Endothelial cell of umbilical vein (primary cell): Measurements from ENCODE around the gene RPS6KA5. TPM values are rescaled to one million over a fixed set of nuclear protein-coding genes. Genes with fewer than 3 reads are reported as not detected.

Experiments
- BruUV-seq: library from RNA; stranded (reverse); fragments of 400-500 nt; replicated peaks from 2 replicates; lab custom pipeline; 2021; lab: Mats Ljungman, UMichigan
- CTCF ChIA-PET: fragments of 300-600, 350-600 bp; sonication (Branson Sonifier 250); formaldehyde crosslinking; loops from one replicate; lab custom pipeline; 2021; ENCODE audit warnings: antibody characterized with exemption, inconsistent platforms; lab: Charles Lee
- POLR2A ChIA-PET: fragments of 300-600, 350-600 bp; sonication (Branson Sonifier 250); formaldehyde crosslinking; loops from one replicate; lab custom pipeline; 2021; ENCODE audit warnings: antibody characterized with exemption, inconsistent platforms; lab: Charles Lee
- DNase-seq: peaks from one replicate; pipeline ENCODE4 v3.0.0-alpha.2; 2011; ENCODE audit warnings: low read depth, low spot score
- FAIRE-seq: peaks from 2 replicates; lab custom pipeline; 2011; peaks lifted over from hg19 to GRCh38; lab: Jason Lieb, UNC
- H2AFZ ChIP-seq: 2 replicates; pipeline ENCODE4 v1.6.0; 2012; ENCODE audit warnings: low read depth, low read length, control low read depth, inconsistent platforms
- H3K27ac ChIP-seq: 2 replicates; pipeline ENCODE4 v1.5.1; 2011; ENCODE audit warnings: low read depth, mild to moderate bottlenecking, control low read depth, low read length, moderate library complexity; ENCODE audit not compliant: insufficient read depth
- H3K27me3 ChIP-seq, 2 experiments: 2 replicates each; pipeline versions ENCODE4 v1.6.0 to v1.6.1; 2011; ENCODE audit warnings: low read length in 2 of 2, mixed read lengths in 1 of 2; ENCODE audit not compliant: control insufficient read depth in 2 of 2, insufficient read depth in 2 of 2
- H3K36me3 ChIP-seq, 2 experiments: 2 replicates in 1 of 2; 3 replicates in 1 of 2; pipeline ENCODE4 v1.5.1; 2011; ENCODE audit warnings: low read length in 2 of 2, mild to moderate bottlenecking in 1 of 2, moderate library complexity in 1 of 2; ENCODE audit not compliant: control insufficient read depth in 2 of 2, insufficient read depth in 2 of 2; ENCODE audit errors: extremely low read depth in 1 of 2
- H3K4me1 ChIP-seq: 3 replicates; pipeline ENCODE4 v1.5.1; 2011; ENCODE audit warnings: mild to moderate bottlenecking, low read length; ENCODE audit not compliant: control insufficient read depth, insufficient read depth; ENCODE audit errors: extremely low read depth
- H3K4me2 ChIP-seq: 2 replicates; pipeline ENCODE4 v1.6.1; 2011; ENCODE audit warnings: low read length, control low read depth, mixed read lengths; ENCODE audit not compliant: insufficient read depth
- H3K4me3 ChIP-seq, 3 experiments: fragments of 200-600 bp in 1 of 3; sonication (generic), shearing (Covaris generic) in 1 of 3; replicated peaks in 1 of 3; 2 replicates each; pipeline ENCODE4 v1.5.1; 2011 to 2016; ENCODE audit warnings: control low read depth in 3 of 3, low read length in 3 of 3, mild to moderate bottlenecking in 2 of 3, inconsistent platforms in 1 of 3, low read depth in 1 of 3, moderate library complexity in 1 of 3; ENCODE audit not compliant: insufficient read depth in 1 of 3
- H3K79me2 ChIP-seq: 2 replicates; pipeline ENCODE4 v1.6.0; 2012; ENCODE audit warnings: low read length, inconsistent platforms; ENCODE audit not compliant: control insufficient read depth, insufficient read depth
- H3K9ac ChIP-seq: replicated peaks from 2 replicates; pipeline ENCODE3; 2011; ENCODE audit warnings: low read length, control low read depth; ENCODE audit not compliant: insufficient read depth; ENCODE audit errors: extremely low read depth
- H3K9me1 ChIP-seq: replicated peaks from 3 replicates; pipeline ENCODE4 v1.6.0; 2011; ENCODE audit warnings: mild to moderate bottlenecking, low read length; ENCODE audit not compliant: control insufficient read depth, insufficient read depth; ENCODE audit errors: extremely low read depth
- H3K9me3 ChIP-seq: replicated peaks from 2 replicates; pipeline ENCODE4 v1.5.1; 2012; ENCODE audit warnings: low read length, inconsistent platforms; ENCODE audit not compliant: control insufficient read depth, insufficient read depth
- H4K20me1 ChIP-seq: replicated peaks from 2 replicates; pipeline ENCODE3; 2011; ENCODE audit warnings: mild to moderate bottlenecking, low read length; ENCODE audit not compliant: control insufficient read depth, insufficient read depth; ENCODE audit errors: extremely low read depth
- EZH2 ChIP-seq: IDR thresholded peaks from 2 replicates; pipeline ENCODE4 v1.6.1; 2012; ENCODE audit warnings: borderline replicate concordance, low read depth, mild to moderate bottlenecking, moderate library complexity, low read length, inconsistent platforms; ENCODE audit not compliant: severe bottlenecking
- FOS ChIP-seq: IDR thresholded peaks from 2 replicates; pipeline ENCODE4 v1.6.1; 2011; ENCODE audit warnings: mild to moderate bottlenecking, low read length, moderate library complexity, borderline replicate concordance; ENCODE audit not compliant: insufficient read depth
- GATA2 ChIP-seq: IDR thresholded peaks from 2 replicates; pipeline ENCODE4 v1.7.0; 2011; ENCODE audit warnings: low read depth, mild to moderate bottlenecking, moderate library complexity, mixed read lengths, low read length; ENCODE audit not compliant: insufficient read length, insufficient read depth
- JUN ChIP-seq: IDR thresholded peaks from 2 replicates; pipeline ENCODE4 v1.6.1; 2011; ENCODE audit warnings: borderline replicate concordance, low read depth; ENCODE audit not compliant: insufficient read length, insufficient read depth
- MYC ChIP-seq: IDR thresholded peaks from one replicate; pipeline ENCODE4 v1.6.1; 2011; ENCODE audit warnings: mild to moderate bottlenecking, low read depth, low read length
- POLR2A ChIP-seq: IDR thresholded peaks from 2 replicates; pipeline ENCODE4 v1.6.1; 2012; ENCODE audit warnings: low read depth, mild to moderate bottlenecking, control low read depth, low read length
- POLR2AphosphoS5 ChIP-seq: IDR thresholded peaks from 2 replicates; pipeline ENCODE4 v1.6.1; 2012; ENCODE audit warnings: low read depth, mild to moderate bottlenecking, control low read depth, low read length, moderate library complexity; ENCODE audit not compliant: insufficient read depth
- dilution Hi-C: fragments of 300-500 bp; cut with MboI; formaldehyde crosslinking; loops from one replicate; pipeline ENCODE4 v1.15.0; 2019; ENCODE audit warnings: low sequenced_read_pairs; ENCODE audit not compliant: extremely low pct_ligation_motif_present
- intact Hi-C: fragments of 100-400 bp; cut with micrococcal nuclease; formaldehyde crosslinking; loops from one replicate; pipeline ENCODE4 v1.10.0; 2022
- polyA plus RNA-seq, 4 experiments: library from polyadenylated mRNA; depleted of rRNA in 3 of 4; stranded (reverse) in 3 of 4; unstranded in 1 of 4; fragments of >200 nt; gene quantifications; 2 replicates each; pipeline versions ENCODE4 v1.2.1 to v1.2.3, GENCODE V29; 2011 to 2012; ENCODE audit warnings: missing spikeins in 1 of 4
- total RNA-seq: library from RNA; stranded (reverse); gene quantifications from 2 replicates; pipeline ENCODE4 v1.2.3, GENCODE V29; 2021
- TF ChIP-seq, protein P1 (sequence below): IDR thresholded peaks from 2 replicates; pipeline ENCODE4 v1.6.1; 2011; ENCODE audit not compliant: insufficient read depth, insufficient read length
- TF ChIP-seq, protein P2 (sequence below), 2 donors: IDR thresholded peaks; 1 replicate in 1 of 2; 2 replicates in 1 of 2; pipeline ENCODE4 v1.5.1; 2011; ENCODE audit warnings: low read length in 2 of 2, mild to moderate bottlenecking in 2 of 2, moderate library complexity in 2 of 2, control low read depth in 1 of 2, inconsistent platforms in 1 of 2, low read depth in 1 of 2; ENCODE audit not compliant: insufficient read depth in 1 of 2; ENCODE audit errors: extremely low read depth in 1 of 2

RPS6KA5 gene
- total and polyA plus RNA-seq, 2 donors (not counting 3 experiments of a cell fraction or from before 2014, with no cell fraction given), result 2.9 to 5.4 TPM

DNA sequence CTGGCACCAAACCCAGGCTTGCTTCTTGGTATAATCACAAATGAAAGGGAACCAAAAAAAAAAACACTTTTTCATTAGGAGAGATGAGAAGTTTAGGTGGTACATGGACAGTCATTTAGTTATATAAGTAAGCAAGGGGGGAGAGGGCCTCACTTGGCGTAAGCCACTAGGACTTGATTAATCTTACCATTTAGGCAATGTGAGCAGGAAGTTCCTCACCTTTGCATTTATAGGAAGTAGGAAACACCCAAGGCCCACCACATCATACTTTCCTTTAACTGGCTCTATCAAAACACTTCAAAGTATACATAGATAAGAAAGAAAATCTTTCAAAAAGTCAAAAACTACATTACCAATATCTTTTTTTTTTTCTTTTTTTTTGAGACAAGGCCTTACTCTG is 6.7 kb upstream of the RPS6KA5 start:
- H3K4me3 ChIP-seq, result no peak overlapping the region
- H3K36me3 ChIP-seq, result no peaks in the 10 kb centered on the region
- H3K4me2 ChIP-seq, result no peak overlapping the region
- no peak overlapping the region for H3K27ac ChIP-seq
- DNase-seq, result no peak
- H3K79me2 ChIP-seq, result no peaks in the 10 kb centered on the region
- intact Hi-C loops (loop anchor here (10.0 kb wide), 1 partner anchor 348 kb away; the partner anchor contains the start of gene CCDC88C), dilution Hi-C loops (no loop called here)
- TF ChIP-seq POLR2A (no peak), EZH2 (no peak)
- CTCF ChIA-PET, result interaction anchor here (1.1 kb wide), 1 partner anchor 106 kb away, joined by 4 read pairs; no protein-coding TSS in a partner anchor
- H3K9me1 ChIP-seq, result no peaks in the 10 kb centered on the region
- H3K9ac ChIP-seq, result no peak overlapping the region
- POLR2A ChIA-PET, result interaction anchor here (0.7 kb wide), 1 partner anchor 9 kb away, joined by 3 read pairs; no protein-coding TSS in a partner anchor
- no peak for FAIRE-seq
- BruUV-seq, result no TSS peak
- H3K4me1 ChIP-seq, result no peaks in the 10 kb centered on the region
- H4K20me1 ChIP-seq, result no peaks in the 10 kb centered on the region
- no peak overlapping the region for H2AFZ ChIP-seq
- no peaks in the 10 kb centered on the region for H3K9me3 ChIP-seq
- no peaks in the 10 kb centered on the region for H3K27me3 ChIP-seq

DNA sequence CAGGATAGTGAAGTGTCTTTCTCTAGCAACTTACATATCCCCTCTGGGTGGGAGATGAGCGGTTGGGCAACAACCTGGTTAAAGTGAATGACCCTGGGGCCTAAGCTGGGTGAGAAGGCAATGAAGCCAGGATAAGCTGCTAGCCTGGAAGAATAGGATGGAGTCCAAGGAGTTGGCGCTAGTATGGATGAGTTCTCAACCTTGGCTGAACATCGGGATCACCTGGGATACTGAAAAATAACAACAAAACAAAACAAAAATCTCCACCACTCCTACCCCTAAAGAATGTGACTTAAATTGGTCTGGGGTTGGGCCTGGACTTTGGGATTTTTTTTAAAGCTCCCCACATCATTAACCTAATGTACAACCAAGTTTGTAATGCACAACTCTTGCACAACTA is 4.8 kb upstream of the RPS6KA5 start:
- POLR2A ChIA-PET, result no interaction called here
- TF ChIP-seq MYC, result no peak
- TF ChIP-seq, protein P1, sequence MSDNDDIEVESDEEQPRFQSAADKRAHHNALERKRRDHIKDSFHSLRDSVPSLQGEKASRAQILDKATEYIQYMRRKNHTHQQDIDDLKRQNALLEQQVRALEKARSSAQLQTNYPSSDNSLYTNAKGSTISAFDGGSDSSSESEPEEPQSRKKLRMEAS, result no peak
- no peak for TF ChIP-seq EZH2
- TF ChIP-seq GATA2, result no peak
- TF ChIP-seq, protein P2, sequence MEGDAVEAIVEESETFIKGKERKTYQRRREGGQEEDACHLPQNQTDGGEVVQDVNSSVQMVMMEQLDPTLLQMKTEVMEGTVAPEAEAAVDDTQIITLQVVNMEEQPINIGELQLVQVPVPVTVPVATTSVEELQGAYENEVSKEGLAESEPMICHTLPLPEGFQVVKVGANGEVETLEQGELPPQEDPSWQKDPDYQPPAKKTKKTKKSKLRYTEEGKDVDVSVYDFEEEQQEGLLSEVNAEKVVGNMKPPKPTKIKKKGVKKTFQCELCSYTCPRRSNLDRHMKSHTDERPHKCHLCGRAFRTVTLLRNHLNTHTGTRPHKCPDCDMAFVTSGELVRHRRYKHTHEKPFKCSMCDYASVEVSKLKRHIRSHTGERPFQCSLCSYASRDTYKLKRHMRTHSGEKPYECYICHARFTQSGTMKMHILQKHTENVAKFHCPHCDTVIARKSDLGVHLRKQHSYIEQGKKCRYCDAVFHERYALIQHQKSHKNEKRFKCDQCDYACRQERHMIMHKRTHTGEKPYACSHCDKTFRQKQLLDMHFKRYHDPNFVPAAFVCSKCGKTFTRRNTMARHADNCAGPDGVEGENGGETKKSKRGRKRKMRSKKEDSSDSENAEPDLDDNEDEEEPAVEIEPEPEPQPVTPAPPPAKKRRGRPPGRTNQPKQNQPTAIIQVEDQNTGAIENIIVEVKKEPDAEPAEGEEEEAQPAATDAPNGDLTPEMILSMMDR (IDR thresholded peaks at IDR 0.05; ENCODE audit: extremely low read depth in 1 of 2, insufficient read depth in 1 of 2, low read depth in 1 of 2, low read length in 2 of 2), result no peak
- TF ChIP-seq JUN, result no peak
- TF ChIP-seq FOS, result no peak
- no peak for TF ChIP-seq POLR2AphosphoS5
- TF ChIP-seq POLR2A, result no peak
- intact Hi-C loops, result loop anchor here (10.0 kb wide), 1 partner anchor 350 kb away; the partner anchor contains the start of gene CCDC88C
- H3K79me2 ChIP-seq, result no peaks in the 10 kb centered on the region
- H3K27me3 ChIP-seq, result no peaks in the 10 kb centered on the region
- no peaks in the 10 kb centered on the region for H3K36me3 ChIP-seq
- no peak overlapping the region for H2AFZ ChIP-seq
- H3K9ac ChIP-seq, result no peak overlapping the region
- DNase-seq, result no peak
- dilution Hi-C loops, result no loop called here
- H3K4me1 ChIP-seq, result peaks cover 7% of the 10 kb centered on the region
- H4K20me1 ChIP-seq, result no peaks in the 10 kb centered on the region
- H3K4me3 ChIP-seq, result no peak overlapping the region
- no peak for FAIRE-seq
- CTCF ChIA-PET, result interaction anchor here (1.6 kb wide), 1 partner anchor 108 kb away, joined by 6 read pairs; no protein-coding TSS in a partner anchor
- H3K4me2 ChIP-seq, result no peak overlapping the region
- H3K9me1 ChIP-seq, result no peaks in the 10 kb centered on the region
- no peaks in the 10 kb centered on the region for H3K9me3 ChIP-seq
- no peak overlapping the region for H3K27ac ChIP-seq
- no TSS peak for BruUV-seq
